Measurements from ENCODE around the gene EIF2S3.

GRCh38 chrX:24027985-24028384 is 26.8 kb upstream of the EIF2S3 start:
- TF ChIP-seq CTCF (IDR thresholded peaks at IDR 0.05; ENCODE audit: control extremely low read depth in 1 of 3, insufficient read depth in 1 of 3, low read depth in 1 of 3, low read length in 3 of 3) (no peak), SP2 (IDR thresholded peaks at IDR 0.05; ENCODE audit: low read length) (no peak), EZH2 (IDR thresholded peaks at IDR 0.05; ENCODE audit: low read depth, low read length, severe bottlenecking) (no peak), SP1 (IDR thresholded peaks at IDR 0.05; ENCODE audit: low read depth, low read length) (no peak)

Measured in H1 (cell line).